Measurements from ENCODE around the gene GRXCR1. TPM values are rescaled to one million over a fixed set of nuclear protein-coding genes. Genes with fewer than 3 reads are reported as not detected.
A peak's percentile ranks its signal among the peaks of the same experiment; 100 is the strongest.

Gene GRXCR1
- total RNA-seq (2012; rRNA removed) (not detected in 2 replicates), polyA plus RNA-seq (2012; rRNA removed) (not detected in 2 replicates), Bru-seq, nascent RNA (not detected), BruChase-seq, experiment 1, labeled RNA remaining after a 6-hour chase (percentile 1 among the genes with signal in this experiment), BruChase-seq, experiment 2, labeled RNA remaining after a 2-hour chase (not detected)
- polyA plus RNA-seq (2012; cell fraction: cytosol; rRNA removed): not detected in 2 replicates
- polyA plus RNA-seq (2012; cell fraction: nucleus; rRNA removed; ENCODE audit: low replicate concordance): not detected in 2 replicates
- long read RNA-seq: 0 reads

- dilution Hi-C loops (cut with HindIII; ENCODE audit: low sequenced_read_pairs, unreplicated experiment) (no loop called here), intact Hi-C loops (cut with micrococcal nuclease) (no loop called here), in situ Hi-C loops (cut with MboI; ENCODE audit: low sequenced_read_pairs) (no loop called here)
- Histone ChIP-seq H3K36me3 (ENCODE audit: control insufficient read depth, insufficient read depth, low read length) (no peaks in the 10 kb centered on the region), H3K79me1 (ENCODE audit: low read depth in 1 of 2, low read length in 2 of 2) (no peaks in the 10 kb centered on the region), H2BK120ac (ENCODE audit: low read depth, low read length) (no peak within 1 kb of the TSS), H3K23ac (ENCODE audit: low read depth, low read length) (no peak within 1 kb of the TSS), H3K9ac (ENCODE audit: low read depth, low read length) (no peak within 1 kb of the TSS), H2BK20ac (ENCODE audit: low read depth, low read length) (no peak within 1 kb of the TSS), H3K18ac (ENCODE audit: low read depth, low read length) (no peak within 1 kb of the TSS), H4K20me1 (ENCODE audit: insufficient read depth, low read length) (no peaks in the 10 kb centered on the region), H2AFZ (replicated peaks; ENCODE audit: low read length, poor library complexity) (no peak within 1 kb of the TSS), H3K9me1 (ENCODE audit: insufficient read depth, low read length) (no peaks in the 10 kb centered on the region), H2BK15ac (ENCODE audit: low read depth, low read length) (no peak within 1 kb of the TSS), H3K9me3 (ENCODE audit: control insufficient read depth, insufficient read depth, low read length) (peaks cover 2% of the 10 kb centered on the region), H2AK5ac (ENCODE audit: low read depth, low read length) (no peak within 1 kb of the TSS), H4K8ac (ENCODE audit: low read depth in 2 of 2, low read length in 2 of 2) (no peak within 1 kb of the TSS), H3K4me1 (ENCODE audit: control insufficient read depth, insufficient read depth, low read length) (no peaks in the 10 kb centered on the region), H3K56ac (ENCODE audit: extremely low read depth, insufficient read depth, low read length) (no peak within 1 kb of the TSS), H4K91ac (ENCODE audit: insufficient read depth, low read depth, low read length) (no peak within 1 kb of the TSS), H3K4me3 (ENCODE audit: insufficient read depth, low read depth, low read length) (no peak within 1 kb of the TSS), H2AK9ac (replicated peaks; ENCODE audit: low read depth, low read length, poor library complexity) (no peak within 1 kb of the TSS), H3K4ac (ENCODE audit: low read depth, low read length) (no peak within 1 kb of the TSS), H2BK5ac (ENCODE audit: low read depth, low read length, poor library complexity, severe bottlenecking) (no peak within 1 kb of the TSS), H3K4me2 (ENCODE audit: low read depth, low read length) (no peak within 1 kb of the TSS), H3K27me3 (ENCODE audit: control insufficient read depth, insufficient read depth, low read length) (no peaks in the 10 kb centered on the region), H4K5ac (ENCODE audit: low read depth, low read length) (no peak within 1 kb of the TSS), H3K27ac (ENCODE audit: insufficient read depth, low read length) (no peak within 1 kb of the TSS), H3K14ac (replicated peaks; ENCODE audit: low read depth, low read length) (no peak within 1 kb of the TSS)
- BruUV-seq (replicated peaks): no TSS peak
- CTCF ChIA-PET: no interaction called here
- WGBS, 2 experiments (ENCODE audit: extremely low coverage in 2 of 2, insufficient read length in 1 of 2): no CpG with 5 or more reads among the region's 2 CpGs
- DNase-seq: no peak
- ATAC-seq (ENCODE audit: low read depth): no peak
- POLR2A ChIA-PET (ENCODE audit: unreplicated experiment): no interaction called here
- no peak for TF ChIP-seq RAD21 (IDR thresholded peaks at IDR 0.05; ENCODE audit: low read length)
These were observed at the start of gene GRXCR1 for GRCh38 chr4:42892413-42892812. Gene GRXCR1 (plus strand): TSS chr4:42892713. CDS start chr4:42893267, 554 bp downstream.

All from IMR-90 (cell line).